DOHH2 (cell line): ENCODE measurements around the gene ZDHHC17.

Experiments
- EZH2phosphoT487 ChIP-seq: fragments of 200-600 bp; sonication (generic); IDR thresholded peaks from 2 replicates; pipeline ENCODE4 v1.6.1; 2017; ENCODE audit warnings: borderline replicate concordance, mild to moderate bottlenecking, antibody characterized with exemption, low read length, moderate library complexity, mixed read lengths
- TF ChIP-seq, protein P1 (sequence below): fragments of 200-600 bp; sonication (generic); IDR thresholded peaks from one replicate; pipeline ENCODE4 v1.5.1; 2014; ENCODE audit warnings: antibody characterized with exemption, mild to moderate bottlenecking, low read depth, low read length; ENCODE audit not compliant: poor library complexity, severe bottlenecking

DNA sequence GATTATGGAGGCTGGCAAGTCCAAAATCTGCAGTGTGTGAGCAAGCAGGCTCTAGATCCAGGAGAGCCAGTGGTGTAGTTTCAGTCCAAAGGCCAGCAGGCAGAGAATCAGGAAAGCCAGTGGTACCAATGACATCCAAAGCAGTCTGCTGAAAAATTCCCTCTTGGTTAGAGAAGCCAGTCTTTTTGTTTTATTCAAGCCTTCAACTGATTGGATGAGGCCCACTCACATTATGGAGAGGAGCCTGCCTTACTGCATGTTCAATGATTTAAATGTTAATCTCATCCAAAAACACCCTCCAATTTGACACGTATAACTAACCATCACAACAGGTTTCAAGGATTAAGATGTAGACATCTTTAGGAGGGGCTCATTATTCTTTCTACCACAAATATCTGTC is 49.5 kb upstream of the ZDHHC17 start:
- TF ChIP-seq, protein P1, sequence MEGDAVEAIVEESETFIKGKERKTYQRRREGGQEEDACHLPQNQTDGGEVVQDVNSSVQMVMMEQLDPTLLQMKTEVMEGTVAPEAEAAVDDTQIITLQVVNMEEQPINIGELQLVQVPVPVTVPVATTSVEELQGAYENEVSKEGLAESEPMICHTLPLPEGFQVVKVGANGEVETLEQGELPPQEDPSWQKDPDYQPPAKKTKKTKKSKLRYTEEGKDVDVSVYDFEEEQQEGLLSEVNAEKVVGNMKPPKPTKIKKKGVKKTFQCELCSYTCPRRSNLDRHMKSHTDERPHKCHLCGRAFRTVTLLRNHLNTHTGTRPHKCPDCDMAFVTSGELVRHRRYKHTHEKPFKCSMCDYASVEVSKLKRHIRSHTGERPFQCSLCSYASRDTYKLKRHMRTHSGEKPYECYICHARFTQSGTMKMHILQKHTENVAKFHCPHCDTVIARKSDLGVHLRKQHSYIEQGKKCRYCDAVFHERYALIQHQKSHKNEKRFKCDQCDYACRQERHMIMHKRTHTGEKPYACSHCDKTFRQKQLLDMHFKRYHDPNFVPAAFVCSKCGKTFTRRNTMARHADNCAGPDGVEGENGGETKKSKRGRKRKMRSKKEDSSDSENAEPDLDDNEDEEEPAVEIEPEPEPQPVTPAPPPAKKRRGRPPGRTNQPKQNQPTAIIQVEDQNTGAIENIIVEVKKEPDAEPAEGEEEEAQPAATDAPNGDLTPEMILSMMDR, result no peak
- TF ChIP-seq EZH2phosphoT487, result no peak
